ENCODE results near the gene TMCC1. TPM values are rescaled to one million over a fixed set of nuclear protein-coding genes. Genes with fewer than 3 reads are reported as not detected.

The TMCC1 gene
- total and polyA plus RNA-seq, 7 experiments from 2014 or later = 2.6 to 39.4 (median 35.5) TPM

- H3K27ac ChIP-seq (ENCODE audit: low read depth, low read length) = no peak overlapping the region
- H3K27ac Mint-ChIP-seq = no peak overlapping the region
- ATAC-seq = no peak
- no peak overlapping the region for H3K4me3 ChIP-seq (ENCODE audit: low read length)
- H3K4me1 ChIP-seq (ENCODE audit: control insufficient read depth in 2 of 2, insufficient read depth in 2 of 2, low read length in 2 of 2) = no peaks in the 10 kb centered on the region
- no peak for DNase-seq
- peaks cover 0 to 6% (median 0%) of the 10 kb centered on the region in 7 donors for H3K4me1 Mint-ChIP-seq
- H3K27me3 ChIP-seq (ENCODE audit: control insufficient read depth in 2 of 2, insufficient read depth in 2 of 2, low read length in 2 of 2) = no peaks in the 10 kb centered on the region
- H3K27me3 Mint-ChIP-seq = no peaks in the 10 kb centered on the region
- H3K4me3 Mint-ChIP-seq = no peak overlapping the region
- no peaks in the 10 kb centered on the region for H3K9me3 Mint-ChIP-seq
- peaks cover 0 to 11% (median 0%) of the 10 kb centered on the region in 5 donors for H3K36me3 Mint-ChIP-seq
- no peaks in the 10 kb centered on the region for H3K9me3 ChIP-seq (ENCODE audit: control insufficient read depth in 2 of 3, low read length in 3 of 3)
- intact Hi-C loops (cut with micrococcal nuclease) = no loop called here
- H3K36me3 ChIP-seq (ENCODE audit: control insufficient read depth in 2 of 3, insufficient read depth in 3 of 3, low read length in 3 of 3) = no peaks in the 10 kb centered on the region
- ChIA-PET CTCF (no interaction called here), POLR2A (no interaction called here)
These were observed 171.0 kb downstream of the TMCC1 start for GRCh38 chr3:129722527-129722926.

DNA sequence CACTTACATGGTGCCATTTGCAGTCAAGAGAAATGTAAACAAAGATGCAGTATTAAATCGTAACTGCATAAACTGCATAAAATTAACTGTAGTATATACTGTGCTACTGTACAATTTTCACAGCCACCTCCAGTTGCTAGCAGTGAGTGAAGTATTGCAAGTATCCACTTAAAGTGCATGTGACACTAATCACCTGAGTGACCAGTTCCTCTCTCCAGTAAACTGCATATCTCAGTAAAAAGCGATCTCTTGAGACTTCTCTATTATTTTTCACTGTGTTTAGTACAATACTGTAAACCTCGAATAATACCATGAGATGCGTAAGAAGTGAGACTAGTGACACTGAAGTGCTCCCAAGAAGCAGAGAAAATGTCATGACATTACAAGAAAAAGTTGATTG, 175.3 kb downstream of the TMCC1 start:
- no peak overlapping the region for H3K27ac ChIP-seq (ENCODE audit: low read depth, low read length)
- no peaks in the 10 kb centered on the region for H3K9me3 ChIP-seq (ENCODE audit: control insufficient read depth in 2 of 3, low read length in 3 of 3)
- no peak overlapping the region for H3K4me3 ChIP-seq (ENCODE audit: low read length)
- intact Hi-C loops (cut with micrococcal nuclease) = no loop called here
- Mint-ChIP-seq H3K4me1 (peaks cover 2 to 12% (median 7%) of the 10 kb centered on the region in 7 donors), H3K27ac (no peak overlapping the region), H3K27me3 (no peaks in the 10 kb centered on the region), H3K36me3 (peaks cover 0 to 6% (median 0%) of the 10 kb centered on the region in 5 donors), H3K4me3 (no peak overlapping the region), H3K9me3 (no peaks in the 10 kb centered on the region)
- H3K4me1 ChIP-seq (ENCODE audit: control insufficient read depth in 2 of 2, insufficient read depth in 2 of 2, low read length in 2 of 2) = no peaks in the 10 kb centered on the region
- no peaks in the 10 kb centered on the region for H3K36me3 ChIP-seq (ENCODE audit: control insufficient read depth in 2 of 3, insufficient read depth in 3 of 3, low read length in 3 of 3)
- no peak for ATAC-seq
- ChIA-PET POLR2A (no interaction called here), CTCF (no interaction called here)
- no peak for DNase-seq
- H3K27me3 ChIP-seq (ENCODE audit: control insufficient read depth in 2 of 2, insufficient read depth in 2 of 2, low read length in 2 of 2) = no peaks in the 10 kb centered on the region

GRCh38 chr3:129715854-129716253, 177.7 kb downstream of the TMCC1 start:
- ATAC-seq = no peak
- Mint-ChIP-seq H3K36me3 (peaks cover 0 to under 1% (median 0%) of the 10 kb centered on the region in 5 donors), H3K9me3 (no peaks in the 10 kb centered on the region), H3K4me1 (peaks cover 2 to 10% (median 7%) of the 10 kb centered on the region in 7 donors), H3K27ac (no peak overlapping the region), H3K4me3 (no peak overlapping the region), H3K27me3 (no peaks in the 10 kb centered on the region)
- Histone ChIP-seq H3K4me3 (ENCODE audit: low read length) (no peak overlapping the region), H3K36me3 (ENCODE audit: control insufficient read depth in 2 of 3, insufficient read depth in 3 of 3, low read length in 3 of 3) (no peaks in the 10 kb centered on the region), H3K9me3 (ENCODE audit: control insufficient read depth in 2 of 3, low read length in 3 of 3) (no peaks in the 10 kb centered on the region), H3K4me1 (ENCODE audit: control insufficient read depth in 2 of 2, insufficient read depth in 2 of 2, low read length in 2 of 2) (no peaks in the 10 kb centered on the region), H3K27ac (ENCODE audit: low read depth, low read length) (no peak overlapping the region), H3K27me3 (ENCODE audit: control insufficient read depth in 2 of 2, insufficient read depth in 2 of 2, low read length in 2 of 2) (no peaks in the 10 kb centered on the region)
- CTCF ChIA-PET = no interaction called here
- no peak for DNase-seq
- POLR2A ChIA-PET = no interaction called here
- intact Hi-C loops (cut with micrococcal nuclease) = no loop called here

GRCh38 chr3:129708328-129708861, 185.1 kb downstream of the TMCC1 start:
- ChIA-PET POLR2A (interaction anchor here (0.6 kb wide), 1 partner anchor 782 kb away, joined by 3 read pairs; no protein-coding TSS in a partner anchor), CTCF (no interaction called here)
- Mint-ChIP-seq H3K27ac (no peak overlapping the region), H3K27me3 (no peaks in the 10 kb centered on the region), H3K4me3 (no peak overlapping the region), H3K9me3 (no peaks in the 10 kb centered on the region), H3K4me1 (peaks cover 0 to 7% (median 0%) of the 10 kb centered on the region in 7 donors), H3K36me3 (peaks cover 0 to 14% (median 6%) of the 10 kb centered on the region in 5 donors)
- ATAC-seq (no peak), DNase-seq (no peak)
- Histone ChIP-seq H3K4me3 (ENCODE audit: low read length) (no peak overlapping the region), H3K9me3 (ENCODE audit: control insufficient read depth in 2 of 3, low read length in 3 of 3) (no peaks in the 10 kb centered on the region), H3K27me3 (ENCODE audit: control insufficient read depth in 2 of 2, insufficient read depth in 2 of 2, low read length in 2 of 2) (no peaks in the 10 kb centered on the region), H3K36me3 (ENCODE audit: control insufficient read depth in 2 of 3, insufficient read depth in 3 of 3, low read length in 3 of 3) (no peaks in the 10 kb centered on the region), H3K27ac (ENCODE audit: low read depth, low read length) (no peak overlapping the region), H3K4me1 (ENCODE audit: control insufficient read depth in 2 of 2, insufficient read depth in 2 of 2, low read length in 2 of 2) (no peaks in the 10 kb centered on the region)
- intact Hi-C loops (cut with micrococcal nuclease) = no loop called here

DNA sequence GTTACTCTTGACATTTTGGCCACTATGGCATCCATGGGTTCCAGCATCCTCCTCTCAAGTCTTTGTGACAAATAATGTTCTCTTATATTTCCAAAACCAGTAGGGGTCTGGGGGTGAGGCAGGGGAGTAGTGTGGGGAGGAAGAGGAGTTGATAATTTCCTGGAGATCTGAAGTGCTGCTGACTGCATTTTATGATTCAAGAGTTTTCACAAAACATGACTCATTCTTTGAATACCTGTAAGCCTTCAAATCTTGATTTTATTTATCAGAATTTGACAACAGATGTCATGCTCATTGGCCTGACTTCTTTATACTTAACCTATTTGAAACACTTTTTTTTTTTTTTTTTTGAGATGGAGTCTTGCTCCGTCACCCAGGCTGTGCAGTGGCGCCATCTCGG, 188.2 kb downstream of the TMCC1 start:
- ChIA-PET CTCF (no interaction called here), POLR2A (no interaction called here)
- Histone ChIP-seq H3K27me3 (ENCODE audit: control insufficient read depth in 2 of 2, insufficient read depth in 2 of 2, low read length in 2 of 2) (no peaks in the 10 kb centered on the region), H3K36me3 (ENCODE audit: control insufficient read depth in 2 of 3, insufficient read depth in 3 of 3, low read length in 3 of 3) (no peaks in the 10 kb centered on the region), H3K9me3 (ENCODE audit: control insufficient read depth in 2 of 3, low read length in 3 of 3) (no peaks in the 10 kb centered on the region), H3K4me3 (ENCODE audit: low read length) (no peak overlapping the region), H3K4me1 (ENCODE audit: control insufficient read depth in 2 of 2, insufficient read depth in 2 of 2, low read length in 2 of 2) (no peaks in the 10 kb centered on the region), H3K27ac (ENCODE audit: low read depth, low read length) (no peak overlapping the region)
- peaks cover 0 to 7% (median 0%) of the 10 kb centered on the region in 7 donors for H3K4me1 Mint-ChIP-seq
- peaks cover 0 to 26% (median 8%) of the 10 kb centered on the region in 5 donors for H3K36me3 Mint-ChIP-seq
- no peak for DNase-seq
- H3K27me3 Mint-ChIP-seq = no peaks in the 10 kb centered on the region
- no peak for ATAC-seq
- no peak overlapping the region for H3K27ac Mint-ChIP-seq
- H3K9me3 Mint-ChIP-seq = no peaks in the 10 kb centered on the region
- intact Hi-C loops (cut with micrococcal nuclease) = no loop called here
- no peak overlapping the region for H3K4me3 Mint-ChIP-seq

- CTCF ChIA-PET = no interaction called here
- POLR2A ChIA-PET = no interaction called here
These were observed 189.6 kb downstream of the TMCC1 start for GRCh38 chr3:129703913-129704312.

DNA sequence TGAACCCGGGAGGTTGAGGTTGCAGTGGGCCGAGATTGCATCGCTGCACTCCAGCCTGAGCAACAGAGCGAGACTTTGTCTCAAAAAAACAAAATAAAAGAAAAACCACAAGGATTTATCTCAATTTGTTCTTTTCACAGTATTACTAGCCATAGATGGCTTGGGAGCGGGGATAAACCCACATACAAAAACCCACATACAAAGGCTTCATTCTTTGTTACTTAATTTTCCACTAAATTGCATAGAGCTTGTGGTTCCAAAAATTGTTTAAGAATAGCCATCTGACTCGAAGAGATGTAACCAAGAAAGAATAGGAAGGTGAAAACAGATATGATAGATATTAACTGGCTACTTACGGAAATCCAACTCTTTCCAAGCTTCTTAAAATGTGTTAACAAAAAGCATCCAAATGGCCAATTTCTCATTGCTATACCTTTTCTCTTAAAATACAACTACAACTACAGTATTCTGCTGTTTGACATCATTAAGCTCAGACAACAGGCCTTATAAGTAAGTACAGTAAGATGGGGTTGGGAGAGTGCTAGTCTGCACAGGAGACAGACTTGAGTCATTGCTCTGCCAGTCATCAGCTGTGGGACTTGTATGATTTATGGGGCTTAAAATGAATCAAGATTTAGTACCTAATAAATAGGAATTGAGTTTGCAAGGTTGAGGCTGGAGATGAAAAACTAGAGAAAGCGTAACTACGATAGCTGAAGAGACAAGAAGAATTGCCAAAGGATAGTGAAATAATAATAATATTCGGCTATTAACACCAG, 190.4 kb downstream of the TMCC1 start:
- Histone ChIP-seq H3K36me3 (ENCODE audit: control insufficient read depth in 2 of 3, insufficient read depth in 3 of 3, low read length in 3 of 3) (no peaks in the 10 kb centered on the region), H3K27me3 (ENCODE audit: control insufficient read depth in 2 of 2, insufficient read depth in 2 of 2, low read length in 2 of 2) (no peaks in the 10 kb centered on the region), H3K4me3 (ENCODE audit: low read length) (no peak overlapping the region), H3K9me3 (ENCODE audit: control insufficient read depth in 2 of 3, low read length in 3 of 3) (no peaks in the 10 kb centered on the region), H3K4me1 (ENCODE audit: control insufficient read depth in 2 of 2, insufficient read depth in 2 of 2, low read length in 2 of 2) (no peaks in the 10 kb centered on the region), H3K27ac (ENCODE audit: low read depth, low read length) (no peak overlapping the region)
- Mint-ChIP-seq H3K27ac (no peak overlapping the region), H3K27me3 (no peaks in the 10 kb centered on the region), H3K9me3 (peaks cover 0 to 1% (median 0%) of the 10 kb centered on the region in 11 donors), H3K4me1 (peaks cover 0 to 7% (median 0%) of the 10 kb centered on the region in 7 donors), H3K36me3 (peaks cover 0 to 27% (median 9%) of the 10 kb centered on the region in 5 donors), H3K4me3 (no peak overlapping the region)
- intact Hi-C loops (cut with micrococcal nuclease) = no loop called here
- ChIA-PET CTCF (no interaction called here), POLR2A (no interaction called here)
- DNase-seq (no peak), ATAC-seq (no peak)

More at GRCh38 chr3:129703913-129704312, 189.6 kb downstream of the TMCC1 start:
- H3K4me1 ChIP-seq (ENCODE audit: control insufficient read depth in 2 of 2, insufficient read depth in 2 of 2, low read length in 2 of 2) = no peaks in the 10 kb centered on the region
- no peaks in the 10 kb centered on the region for H3K9me3 ChIP-seq (ENCODE audit: control insufficient read depth in 2 of 3, low read length in 3 of 3)
- no peaks in the 10 kb centered on the region for H3K36me3 ChIP-seq (ENCODE audit: control insufficient read depth in 2 of 3, insufficient read depth in 3 of 3, low read length in 3 of 3)
- Mint-ChIP-seq H3K9me3 (no peaks in the 10 kb centered on the region), H3K4me1 (peaks cover 0 to 7% (median 0%) of the 10 kb centered on the region in 7 donors), H3K4me3 (no peak overlapping the region), H3K36me3 (peaks cover 0 to 26% (median 8%) of the 10 kb centered on the region in 5 donors), H3K27me3 (no peaks in the 10 kb centered on the region), H3K27ac (no peak overlapping the region)
- no peaks in the 10 kb centered on the region for H3K27me3 ChIP-seq (ENCODE audit: control insufficient read depth in 2 of 2, insufficient read depth in 2 of 2, low read length in 2 of 2)
- intact Hi-C loops (cut with micrococcal nuclease) = no loop called here
- H3K4me3 ChIP-seq (ENCODE audit: low read length) = no peak overlapping the region
- ATAC-seq (no peak), DNase-seq (no peak)
- H3K27ac ChIP-seq (ENCODE audit: low read depth, low read length) = no peak overlapping the region

Data from naive thymus-derived CD4-positive, alpha-beta T cell (primary cell).